RPMI8226 (cell line): ENCODE measurements around the gene IGLON5.

Source experiments
- DNase-seq: peaks from one replicate; pipeline ENCODE4 v3.0.0-alpha.2; 2015

The IGLON5 gene

DNA sequence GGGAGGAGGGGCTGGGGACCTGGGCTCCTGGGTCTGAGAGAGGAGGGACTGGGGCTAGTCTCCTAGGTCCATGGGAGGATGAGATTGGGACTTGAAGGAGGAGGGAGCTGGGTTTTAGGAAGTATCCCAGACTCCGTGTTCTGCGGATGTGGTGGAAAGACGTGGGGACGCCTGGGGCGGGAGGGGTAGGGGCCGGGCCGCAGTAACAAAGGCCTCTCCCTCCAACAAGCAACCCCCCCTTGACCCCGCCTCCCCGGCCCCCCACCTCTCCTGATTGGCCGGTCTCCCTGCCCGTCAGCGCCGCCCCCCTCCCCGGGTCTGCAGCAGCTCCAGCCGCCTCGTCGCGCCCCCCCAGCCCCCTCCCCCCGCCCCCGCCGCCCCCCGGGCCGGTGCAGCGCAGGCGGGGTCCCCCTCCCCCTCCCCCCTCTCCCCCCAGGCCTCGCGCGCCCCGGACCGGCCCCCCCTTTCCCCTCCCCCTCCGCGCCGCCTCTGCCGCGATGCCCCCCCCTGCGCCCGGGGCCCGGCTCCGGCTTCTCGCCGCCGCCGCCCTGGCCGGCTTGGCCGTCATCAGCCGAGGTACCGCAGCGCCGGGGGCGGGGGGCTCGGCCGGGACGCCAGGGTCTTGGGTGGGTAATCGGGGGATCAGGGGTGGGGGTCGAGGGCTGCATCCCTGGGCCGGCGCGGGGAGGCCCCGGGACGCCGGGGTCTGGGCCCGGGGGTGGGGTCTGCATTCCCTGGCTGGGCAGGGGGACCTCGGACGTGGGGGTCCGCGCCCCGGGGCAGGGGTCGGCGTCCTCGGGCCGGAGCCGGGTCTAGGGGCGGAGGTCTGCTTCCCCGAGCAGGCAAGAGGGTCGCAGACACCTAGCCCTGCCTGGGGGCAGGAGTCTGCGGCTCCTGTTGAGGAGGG lies at the start of gene IGLON5:
TSS of gene IGLON5 (plus strand) at position 294 of the 907 bp plus-strand sequence. CDS start at position 498, 204 bp downstream.
- no peak for DNase-seq

DNA sequence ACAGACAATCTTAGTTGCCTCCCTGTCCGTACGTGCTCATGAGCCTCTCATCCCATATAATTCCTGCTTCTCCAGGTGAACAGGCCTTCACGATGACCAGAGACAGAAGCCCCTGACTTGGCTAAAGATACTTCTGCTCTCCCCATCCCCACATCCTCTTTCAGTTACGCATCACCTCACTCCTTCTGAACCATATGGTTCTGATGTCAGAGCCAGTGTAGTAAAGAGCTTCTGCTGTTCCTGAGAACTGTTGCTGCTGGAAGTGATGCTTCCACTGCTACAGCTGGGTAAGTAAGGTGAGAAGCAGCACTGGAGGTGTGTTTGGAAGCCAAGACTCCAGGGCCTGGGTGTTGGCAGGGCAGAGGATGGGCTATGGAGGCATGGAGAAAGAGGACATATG lies 47.6 kb upstream of the IGLON5 start:
- no peak for DNase-seq

DNA sequence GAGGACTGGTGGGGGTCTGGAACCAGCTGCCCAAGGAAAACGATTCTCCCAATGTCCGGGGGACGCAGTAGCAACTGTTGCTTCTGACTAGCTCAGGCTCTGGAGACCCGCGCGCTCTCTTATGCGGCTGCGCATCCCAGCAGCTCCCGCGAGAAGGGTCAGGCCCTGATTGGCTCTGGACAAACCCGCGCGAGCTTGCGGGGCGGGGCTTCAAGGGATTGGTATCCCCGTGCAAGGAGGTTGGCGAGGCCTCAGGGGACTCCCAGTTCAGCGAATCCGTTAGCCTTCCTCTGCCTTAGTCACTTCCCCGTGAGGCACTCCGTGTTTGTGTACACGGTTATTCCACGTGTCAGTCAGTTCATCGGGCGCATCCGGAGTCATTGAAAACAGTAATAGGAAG lies 40.4 kb upstream of the IGLON5 start:
- DNase-seq: no peak

- DNase-seq: peak; percentile 57
These were observed 39.1 kb upstream of the IGLON5 start for GRCh38 chr19:51272183-51272810.

GRCh38 chr19:51274049-51274770 lies 37.2 kb upstream of the IGLON5 start:
- no peak for DNase-seq

DNA sequence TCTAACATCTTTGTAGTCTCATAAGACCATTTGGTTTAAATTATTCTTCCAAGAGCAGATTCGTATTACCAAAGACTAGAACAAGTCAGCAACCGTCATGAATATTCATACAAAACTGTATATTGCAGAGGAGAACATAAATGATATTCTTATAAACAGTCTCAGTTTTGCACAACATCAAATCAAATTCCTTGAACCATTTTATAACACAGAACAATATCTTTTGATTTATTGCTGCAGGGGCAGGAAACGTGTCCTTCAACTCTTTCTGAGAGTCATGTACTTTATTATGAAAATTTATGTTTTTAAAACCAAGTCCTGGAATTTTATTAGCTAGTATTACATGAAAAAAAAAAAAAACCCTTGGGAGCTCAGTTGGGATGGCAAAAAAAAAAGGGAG lies 34.3 kb upstream of the IGLON5 start:
- DNase-seq: no peak

DNA sequence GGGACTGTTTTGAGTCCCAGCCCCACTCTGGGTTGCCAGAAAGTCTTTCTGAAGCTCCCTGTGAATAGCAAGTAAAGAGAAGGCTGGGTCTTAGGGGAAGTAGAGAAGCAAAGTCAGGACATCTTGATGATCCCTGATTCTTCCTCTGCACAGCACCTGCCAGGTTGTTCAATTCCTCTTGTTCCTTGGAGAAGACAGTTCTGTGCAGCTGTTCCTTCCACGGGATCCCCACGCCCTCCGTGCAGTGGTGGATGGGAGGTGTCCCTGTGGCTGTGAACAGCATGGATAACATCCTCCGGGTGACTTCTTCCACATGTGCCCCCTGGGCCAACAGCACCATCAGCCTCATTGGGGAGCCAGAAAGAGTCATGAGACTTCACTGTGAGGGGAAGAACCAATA lies 29.1 kb upstream of the IGLON5 start:
- no peak for DNase-seq

- DNase-seq: no peak
These were observed 25.8 kb upstream of the IGLON5 start for GRCh38 chr19:51285682-51286081.

DNA sequence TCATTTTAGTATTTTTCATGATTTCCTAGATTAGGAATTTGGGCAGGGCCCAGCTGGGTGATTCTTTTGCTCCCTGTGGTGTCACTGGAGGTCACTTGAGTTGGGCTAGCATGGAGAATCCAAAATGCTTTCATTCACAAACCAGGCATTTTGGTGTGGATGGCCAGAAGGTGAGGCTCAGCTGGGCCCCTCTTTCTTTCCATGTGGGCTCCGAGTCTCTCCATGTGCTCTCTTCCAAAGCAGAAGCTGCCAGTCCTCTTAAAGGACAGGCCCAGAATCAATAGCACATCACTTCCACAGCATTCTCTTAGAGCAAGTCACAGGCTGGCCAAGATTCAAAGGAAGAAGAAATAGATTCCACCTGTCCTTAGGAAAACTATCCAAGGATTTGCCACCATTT lies 21.8 kb upstream of the IGLON5 start:
- no peak for DNase-seq

DNA sequence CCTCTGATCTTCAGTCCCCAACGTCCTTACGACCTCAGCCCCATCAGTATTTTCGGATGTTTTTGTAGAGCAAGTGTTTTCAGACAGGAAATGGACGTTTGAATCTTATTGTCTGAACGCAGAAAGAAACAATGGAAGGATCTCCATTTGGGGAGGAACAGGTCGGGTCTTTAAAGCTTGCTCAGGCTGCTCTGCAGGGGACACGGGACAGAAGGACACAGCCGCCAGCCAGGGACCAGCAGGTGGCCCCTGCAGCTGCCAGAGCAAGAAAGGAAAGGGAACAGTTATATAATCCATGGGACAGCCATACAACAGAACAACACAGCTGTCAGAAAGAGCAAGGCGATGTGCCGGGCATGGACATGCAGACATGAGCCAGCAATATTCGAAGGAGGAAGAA lies 18.5 kb upstream of the IGLON5 start:
- DNase-seq: no peak

GRCh38 chr19:51293571-51294210 lies 17.8 kb upstream of the IGLON5 start:
- no peak for DNase-seq

DNA sequence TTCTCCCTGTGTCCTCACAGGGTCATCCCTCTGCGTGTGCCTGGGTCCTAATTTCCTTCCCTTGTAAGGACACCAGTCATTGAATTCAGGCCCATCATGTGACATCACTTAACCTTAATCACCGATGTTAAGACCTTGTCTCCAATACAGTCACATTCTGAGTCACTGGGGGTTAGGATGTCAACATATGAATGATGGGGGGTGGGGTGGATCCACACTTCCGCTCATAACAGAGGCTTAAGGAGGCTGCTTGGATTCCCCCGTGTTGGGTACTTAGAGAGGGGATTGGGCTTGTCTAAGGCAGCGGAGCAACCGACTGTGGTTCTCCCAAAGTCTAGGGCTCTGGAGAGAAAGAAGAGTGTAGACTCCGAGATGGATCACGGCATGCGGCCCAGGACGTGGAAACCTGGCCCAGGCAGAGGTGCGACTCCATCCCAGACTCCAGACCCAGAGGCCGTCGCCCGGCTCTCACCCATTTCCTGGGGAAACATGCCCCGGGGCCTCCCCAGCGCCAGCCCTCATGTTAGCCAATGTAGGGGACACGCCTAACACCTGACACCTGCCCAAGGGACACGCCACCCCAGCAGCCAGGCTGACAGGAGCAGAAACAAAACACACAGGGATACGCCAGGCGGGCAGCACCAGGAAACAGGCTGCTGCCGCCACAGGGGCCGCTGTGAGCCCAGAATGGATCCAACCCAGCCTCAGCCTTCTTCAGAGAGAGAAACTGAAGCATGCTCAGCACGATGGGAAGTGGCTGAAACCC lies 17.1 kb upstream of the IGLON5 start:
- peak; percentile 37 for DNase-seq

- no peak for DNase-seq
These were observed 16.5 kb upstream of the IGLON5 start for GRCh38 chr19:51294977-51295375.

DNA sequence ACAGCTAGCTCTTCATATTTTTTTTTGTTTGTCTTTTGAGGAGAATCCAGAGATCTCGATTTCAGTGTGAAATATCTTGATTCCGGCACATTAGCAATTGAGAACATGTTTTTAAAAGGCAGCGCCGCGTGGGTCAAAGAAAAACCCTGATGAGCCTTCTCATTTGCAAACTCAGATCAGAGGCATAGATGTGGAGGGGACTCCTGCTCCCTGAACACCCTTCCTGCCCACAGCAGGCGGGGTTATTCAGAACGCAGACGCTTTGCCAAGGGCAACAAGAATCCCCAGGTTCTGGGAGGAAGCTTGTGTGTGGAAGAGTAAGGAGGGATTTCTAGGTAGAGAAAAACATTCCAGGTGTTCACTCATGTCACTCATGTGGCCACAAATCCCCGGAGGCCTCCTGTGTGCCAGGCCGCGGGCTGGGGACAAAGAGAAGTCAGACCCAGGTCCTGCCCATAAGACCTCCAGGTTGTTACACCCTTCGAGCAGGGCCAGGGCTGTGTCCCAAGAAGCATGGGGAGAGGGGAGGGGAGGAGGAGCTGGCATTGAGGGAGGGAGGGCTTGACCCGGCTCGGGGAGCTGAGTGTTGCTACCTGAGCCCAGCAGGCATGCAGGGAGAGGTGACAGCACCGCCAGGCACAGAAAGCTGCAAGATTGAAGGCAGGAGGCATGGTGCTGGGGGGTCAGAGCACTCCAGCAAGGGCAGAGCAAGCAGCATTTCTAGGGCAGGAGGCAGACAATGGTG lies 15.9 kb upstream of the IGLON5 start:
- DNase-seq: no peak

GRCh38 chr19:51296336-51297093 lies 14.9 kb upstream of the IGLON5 start:
- no peak for DNase-seq

GRCh38 chr19:51297406-51297805 lies 14.0 kb upstream of the IGLON5 start:
- DNase-seq: no peak

DNA sequence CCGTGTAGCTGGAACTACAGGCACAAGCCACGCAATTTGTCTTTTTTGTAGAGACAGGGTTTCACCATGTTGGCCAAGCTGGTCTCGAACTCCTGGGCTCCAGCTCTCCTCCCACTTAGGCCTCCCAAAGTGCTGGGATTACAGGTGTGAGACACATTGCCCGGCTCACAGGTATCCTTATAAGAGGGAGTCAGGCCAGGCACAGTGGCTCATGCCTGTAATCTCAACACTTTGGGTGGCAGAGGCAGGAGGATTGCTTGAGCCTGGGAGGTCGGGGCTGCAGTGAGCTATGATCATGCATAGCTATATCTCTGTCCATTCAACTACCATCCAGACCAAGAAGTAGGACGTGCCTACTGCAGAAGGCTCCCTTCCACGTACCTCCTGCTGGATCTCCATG lies 10.2 kb upstream of the IGLON5 start:
- no peak for DNase-seq

DNA sequence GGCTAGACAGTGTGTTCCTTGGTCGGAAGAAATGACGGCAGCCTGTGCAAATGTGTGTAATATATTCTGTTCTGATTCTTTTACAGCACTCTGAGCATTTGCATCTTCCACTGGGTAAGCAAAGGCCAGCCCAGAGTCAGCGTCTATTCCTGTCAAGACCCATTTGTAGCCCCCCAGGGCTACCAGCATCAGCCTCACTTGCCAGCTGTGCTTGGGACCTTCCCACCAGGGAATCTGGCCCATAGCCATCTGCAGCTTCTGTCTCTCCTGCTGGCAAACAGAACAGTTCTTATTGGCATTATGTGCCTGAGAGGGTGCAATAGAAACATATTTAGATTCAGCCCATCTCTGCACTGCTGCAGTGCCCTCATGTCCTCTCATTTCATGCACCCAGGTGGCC lies 6.0 kb upstream of the IGLON5 start:
- DNase-seq: no peak

- DNase-seq: no peak
These were observed 5.2 kb downstream of the IGLON5 start for GRCh38 chr19:51316688-51317087.

- DNase-seq: no peak
These were observed 5.9 kb downstream of the IGLON5 start for GRCh38 chr19:51317376-51317775.

GRCh38 chr19:51317968-51318367 lies 6.5 kb downstream of the IGLON5 start:
- DNase-seq: no peak
